K562 (cell line): ENCODE results near the gene CHST14. TPM values are rescaled to one million over a fixed set of nuclear protein-coding genes. Genes with fewer than 3 reads are reported as not detected.

Experiments
- AFF1 ChIP-seq, 2 experiments: fragments of 450-650 bp; IDR thresholded peaks; 2 replicates each; pipeline ENCODE4 v1.6.1; 2018; ENCODE audit warnings: mild to moderate bottlenecking in 2 of 2, low read depth in 1 of 2; ENCODE audit not compliant: partially characterized antibody in 2 of 2
- ARID4B ChIP-seq: sonication (generic); formaldehyde crosslinking; IDR thresholded peaks from 2 replicates; pipeline ENCODE4 v1.8.0; 2022; ENCODE audit warnings: mild to moderate bottlenecking, missing genetic modification reagents
- CBX2 ChIP-seq: fragments of 200-600 bp; sonication (generic); IDR thresholded peaks from one replicate; pipeline ENCODE4 v1.6.1; 2012; ENCODE audit warnings: mild to moderate bottlenecking, low read length, inconsistent platforms; ENCODE audit not compliant: insufficient read depth, poor library complexity, severe bottlenecking
- CHCHD3 ChIP-seq: fragments of 250-450 bp; sonication (Bioruptor Pico); IDR thresholded peaks from 2 replicates; pipeline ENCODE4 v2.1.2; 2022; ENCODE audit warnings: mild to moderate bottlenecking
- CHD1 ChIP-seq: fragments of 200-600 bp; sonication (generic); IDR thresholded peaks from one replicate; pipeline ENCODE4 v1.6.1; 2012; ENCODE audit warnings: mild to moderate bottlenecking, moderate library complexity, low read length, inconsistent platforms
- CREM ChIP-seq: IDR thresholded peaks from 2 replicates; pipeline ENCODE4 v1.6.1; 2014; ENCODE audit warnings: antibody characterized with exemption, low read depth
- DACH1 ChIP-seq: fragments of 450-650 bp; IDR thresholded peaks from 2 replicates; pipeline ENCODE4 v1.6.1; 2018; ENCODE audit not compliant: partially characterized antibody
- MEF2D ChIP-seq: conservative IDR thresholded peaks from 2 replicates; pipeline ENCODE4 v1.6.1; 2016; ENCODE audit warnings: low read depth, missing genetic modification characterization, missing compliant biosample characterization
- NR2C2 ChIP-seq, 2 experiments: fragments of 200-800 bp in 1 of 2; sonication (Bioruptor generic) in 1 of 2; sonication (generic) in 1 of 2; formaldehyde crosslinking in 1 of 2; IDR thresholded peaks; 2 replicates each; pipeline versions ENCODE4 v1.6.1 to v1.8.0; 2016 to 2022; ENCODE audit warnings: mild to moderate bottlenecking in 1 of 2, missing compliant biosample characterization in 1 of 2, missing genetic modification characterization in 1 of 2, missing genetic modification reagents in 1 of 2
- PML ChIP-seq: IDR thresholded peaks from 2 replicates; pipeline ENCODE4 v1.6.1; 2012; ENCODE audit warnings: low read length, inconsistent platforms
- TBL1XR1 ChIP-seq, 2 experiments: IDR thresholded peaks; 2 replicates each; pipeline ENCODE4 v1.6.1; 2012; ENCODE audit warnings: improper control_type of control experiment in 2 of 2, low read length in 2 of 2, mild to moderate bottlenecking in 1 of 2
- ZBTB9 ChIP-seq: fragments of 450-650 bp; formaldehyde crosslinking; IDR thresholded peaks from 2 replicates; pipeline ENCODE4 v1.4.0; 2020; ENCODE audit warnings: mild to moderate bottlenecking, moderate library complexity
- ZFX ChIP-seq: sonication (generic); formaldehyde crosslinking; IDR thresholded peaks from 2 replicates; pipeline ENCODE4 v1.8.0; 2022; ENCODE audit warnings: mild to moderate bottlenecking, missing genetic modification reagents, moderate library complexity
- ZHX1 ChIP-seq: fragments of 150-350 bp; conservative IDR thresholded peaks from 2 replicates; pipeline ENCODE4 v1.6.1; 2014; ENCODE audit warnings: low read length
- ZSCAN32 ChIP-seq: fragments of 450-650 bp; formaldehyde crosslinking; IDR thresholded peaks from 2 replicates; pipeline ENCODE4 v1.4.0; 2020; ENCODE audit warnings: mild to moderate bottlenecking, moderate library complexity
- polyA plus RNA-seq, 8 experiments: library from polyadenylated mRNA; depleted of rRNA in 4 of 8; stranded (reverse) in 5 of 8; unstranded in 3 of 8; fragments of >200 nt; fragmentation: Nextera tagmentation in 2 of 8; fragmentation: Illumina TruSeq in 1 of 8; extraction: Ambion mirVana in 2 of 8; extraction: Trizol in 1 of 8; gene quantifications; 2 replicates each; pipeline versions ENCODE4 v1.2.1 to v1.2.3, GENCODE V29; 2011 to 2014; ENCODE audit warnings: inconsistent platforms in 1 of 8, missing spikeins in 1 of 8
- total RNA-seq, 7 experiments: library from RNA; depleted of rRNA in 6 of 7; stranded (reverse); fragments of >200 nt in 6 of 7; fragmentation: Illumina TruSeq in 2 of 7; extraction: Trizol in 2 of 7; gene quantifications; 2 replicates each; pipeline versions ENCODE4 v1.2.1 to v1.2.3, GENCODE V29; 2011 to 2021; ENCODE audit warnings: low replicate concordance in 1 of 7

CHST14 gene
- total and polyA plus RNA-seq, 9 of the 15 experiments (the other 6 are each of a cell fraction or from before 2014, with no cell fraction given): 1.6 to 12.1 (median 4.5) TPM

- TF ChIP-seq AFF1 (IDR thresholded peaks at IDR 0.05; ENCODE audit: low read depth in 1 of 2, partially characterized antibody in 2 of 2) (no peak), CHCHD3 (CRISPR knock-in tag) (no peak), ZSCAN32 (CRISPR knock-in tag) (no peak), ARID4B (CRISPR knock-in tag) (no peak), TBL1XR1 (IDR thresholded peaks at IDR 0.05; ENCODE audit: low read length in 2 of 2) (no peak), ZBTB9 (CRISPR knock-in tag) (no peak), NR2C2 (CRISPR knock-in tag; IDR thresholded peaks at IDR 0.05) (no peak), NR2C2 (tag; IDR thresholded peaks at IDR 0.05) (no peak), PML (peak; percentile 40; the same call in 1 of the 2 replicates), DACH1 (no peak), ZFX (no peak), CBX2 (no peak), ZHX1 (no peak), CREM (peak; percentile 61; the same call in 1 of the 2 replicates), MEF2D (tag) (no peak), CHD1 (no peak)
These were observed 43.6 kb upstream of the CHST14 start (continued) for GRCh38 chr15:40427188-40427587.
